Memory B cell (primary cell): Measurements from ENCODE around the gene SYTL3.
"Not testable (repeated sequence)": the region's sequence is repeated elsewhere in the genome, so short reads cannot be mapped to it uniquely, and the experiment has no call there.

Source experiments
- ATAC-seq: fragments of 150-1000 bp; cut with Tn5 transposase; 2 replicates; pipeline ENCODE4 v1.10.0; 2021; ENCODE audit warnings: low read depth, mild to moderate bottlenecking, moderate library complexity
- DNase-seq, 2 donors: peaks; one replicate each; pipeline ENCODE4 v3.0.0; 2022; ENCODE audit warnings: low spot score in 2 of 2
- H3K27ac Mint-ChIP-seq: one replicate; pipeline ENCODE4 v1.8.0; 2022; ENCODE audit warnings: mild to moderate bottlenecking, moderate library complexity, mixed read lengths
- H3K27me3 Mint-ChIP-seq: one replicate; pipeline ENCODE4 v1.8.0; 2022; ENCODE audit warnings: mixed read lengths
- H3K36me3 Mint-ChIP-seq: one replicate; pipeline ENCODE4 v1.8.0; 2022; ENCODE audit warnings: mild to moderate bottlenecking, mixed read lengths
- H3K4me1 Mint-ChIP-seq: one replicate; pipeline ENCODE4 v1.8.0; 2022; ENCODE audit warnings: mixed read lengths
- H3K4me3 Mint-ChIP-seq: one replicate; pipeline ENCODE4 v1.8.0; 2022; ENCODE audit warnings: mild to moderate bottlenecking, moderate library complexity, mixed read lengths
- H3K9me3 Mint-ChIP-seq: one replicate; pipeline ENCODE4 v1.8.0; 2022; ENCODE audit warnings: mixed read lengths

The SYTL3 gene

DNA sequence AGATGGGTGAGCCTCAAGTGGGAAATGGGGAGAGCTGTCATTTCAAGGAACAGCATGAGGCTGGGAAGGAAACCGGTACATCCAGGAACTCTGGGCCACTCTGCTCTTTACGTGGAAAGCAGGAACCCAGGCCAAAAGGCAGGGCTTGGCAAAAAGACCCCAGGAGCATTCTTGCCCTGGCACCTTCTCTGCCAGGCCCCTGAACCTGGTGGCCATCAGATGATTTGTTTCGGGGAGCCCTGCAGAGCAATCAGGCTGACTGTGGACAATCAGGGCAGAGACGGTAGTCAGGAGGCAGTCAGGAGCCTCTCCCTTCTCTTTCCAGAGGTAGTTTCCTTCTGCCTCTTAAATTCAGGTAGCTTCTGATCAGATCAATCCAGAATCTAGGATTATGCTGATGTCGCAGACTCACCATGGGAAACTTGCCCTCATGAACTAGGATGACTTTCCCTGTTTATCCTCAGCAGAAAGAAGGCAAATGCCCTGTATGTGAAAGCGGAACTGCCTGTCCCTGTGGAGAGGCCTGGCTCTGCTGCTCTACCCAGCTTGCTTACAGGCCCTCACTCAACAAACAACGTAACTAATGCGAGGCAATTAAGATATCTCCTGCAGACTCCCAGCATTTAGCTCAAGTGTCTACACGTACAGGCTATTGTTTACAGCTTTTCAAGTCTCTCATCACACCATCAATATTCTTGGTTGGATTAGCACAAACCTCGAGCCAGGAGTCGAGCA, 132.7 kb downstream of the SYTL3 start:
- H3K4me1 Mint-ChIP-seq, result peaks cover 10% of the 10 kb centered on the region
- H3K27ac Mint-ChIP-seq, result peak overlapping the region; percentile 58
- peaks cover 52% of the 10 kb centered on the region for H3K36me3 Mint-ChIP-seq
- H3K4me3 Mint-ChIP-seq, result no peak overlapping the region
- H3K9me3 Mint-ChIP-seq, result no peaks in the 10 kb centered on the region
- ATAC-seq (no peak), DNase-seq (no peak)
- no peaks in the 10 kb centered on the region for H3K27me3 Mint-ChIP-seq

- Mint-ChIP-seq H3K9me3 (no peaks in the 10 kb centered on the region), H3K4me1 (peaks cover 10% of the 10 kb centered on the region), H3K36me3 (peaks cover 51% of the 10 kb centered on the region), H3K27me3 (no peaks in the 10 kb centered on the region), H3K4me3 (no peak overlapping the region), H3K27ac (peak overlapping the region; percentile 58)
- ATAC-seq, result no peak
- no peak for DNase-seq
These were observed 133.3 kb downstream of the SYTL3 start for GRCh38 chr6:158783167-158783450.

DNA sequence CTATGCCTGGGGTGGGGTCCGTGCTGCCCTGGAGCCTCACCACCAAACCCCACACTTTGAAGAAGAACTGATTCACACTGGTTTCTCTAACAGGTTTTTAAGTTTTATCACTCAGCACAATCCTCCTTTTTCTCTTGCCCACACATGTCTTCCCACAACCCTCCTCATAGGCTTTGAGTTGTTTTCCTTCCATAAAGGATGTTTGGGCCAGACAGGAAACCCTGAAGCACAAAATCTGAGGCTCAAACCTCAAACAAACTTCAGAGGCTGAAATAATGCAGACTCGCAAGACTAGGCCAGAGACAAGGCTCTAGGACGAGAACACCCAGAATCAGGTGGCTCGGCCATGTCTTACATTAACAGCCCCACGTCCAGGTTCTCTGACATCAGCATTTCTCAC, 134.0 kb downstream of the SYTL3 start:
- H3K27me3 Mint-ChIP-seq, result no peaks in the 10 kb centered on the region
- DNase-seq, result no peak
- no peak for ATAC-seq
- H3K27ac Mint-ChIP-seq, result peak overlapping the region; percentile 58
- no peak overlapping the region for H3K4me3 Mint-ChIP-seq
- H3K4me1 Mint-ChIP-seq, result peaks cover 13% of the 10 kb centered on the region
- H3K9me3 Mint-ChIP-seq, result no peaks in the 10 kb centered on the region
- H3K36me3 Mint-ChIP-seq, result peaks cover 47% of the 10 kb centered on the region

DNA sequence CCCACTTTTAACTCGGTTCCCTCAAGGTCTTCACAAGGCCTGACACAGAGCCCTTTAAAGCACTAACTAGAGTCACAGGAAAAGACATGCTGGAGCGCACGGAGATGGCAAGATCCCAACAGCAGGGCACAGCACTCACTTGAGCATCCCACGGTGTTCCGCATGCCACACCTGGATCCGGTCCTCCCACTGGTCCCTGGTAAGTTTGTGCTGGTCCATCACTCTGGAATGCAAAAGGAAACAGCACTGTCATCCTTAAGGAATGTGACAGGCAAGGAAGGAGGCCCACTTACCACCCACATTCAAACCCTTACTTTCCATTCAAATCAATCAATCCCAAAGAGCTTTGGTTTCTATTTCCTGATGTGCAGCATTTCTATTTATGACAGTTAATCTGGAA, 134.7 kb downstream of the SYTL3 start:
- H3K27ac Mint-ChIP-seq, result peak overlapping the region; percentile 24
- H3K36me3 Mint-ChIP-seq, result peaks cover 48% of the 10 kb centered on the region
- ATAC-seq, result no peak
- H3K4me3 Mint-ChIP-seq, result no peak overlapping the region
- no peak for DNase-seq
- no peaks in the 10 kb centered on the region for H3K9me3 Mint-ChIP-seq
- H3K27me3 Mint-ChIP-seq, result no peaks in the 10 kb centered on the region
- H3K4me1 Mint-ChIP-seq, result peaks cover 20% of the 10 kb centered on the region

DNA sequence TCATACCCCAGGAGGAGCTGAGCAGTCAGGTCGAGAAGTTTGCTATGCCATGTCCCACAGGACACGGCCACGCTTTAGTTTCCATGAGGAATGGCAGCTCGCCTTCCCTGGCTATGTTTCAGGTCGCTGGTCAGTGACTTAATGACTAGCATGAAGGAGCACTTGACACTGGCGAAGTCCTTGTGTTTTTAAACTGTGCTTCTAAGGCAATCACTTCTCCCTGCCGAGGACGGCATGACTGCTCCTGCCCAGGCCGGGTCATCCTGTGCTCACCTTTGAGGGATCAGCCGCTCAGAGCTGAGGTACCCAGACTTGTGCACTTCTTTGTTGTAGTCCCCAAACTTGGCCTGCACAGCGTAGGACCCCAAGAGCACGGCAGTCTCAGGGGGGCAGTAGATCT, 135.2 kb downstream of the SYTL3 start:
- no peaks in the 10 kb centered on the region for H3K27me3 Mint-ChIP-seq
- ATAC-seq, result no peak
- H3K4me1 Mint-ChIP-seq, result peaks cover 25% of the 10 kb centered on the region
- DNase-seq, result no peak
- H3K27ac Mint-ChIP-seq, result peak overlapping the region; percentile 24
- no peak overlapping the region for H3K4me3 Mint-ChIP-seq
- H3K9me3 Mint-ChIP-seq, result no peaks in the 10 kb centered on the region
- peaks cover 50% of the 10 kb centered on the region for H3K36me3 Mint-ChIP-seq

- DNase-seq, result no peak
- Mint-ChIP-seq H3K27me3 (no peaks in the 10 kb centered on the region), H3K36me3 (peaks cover 41% of the 10 kb centered on the region), H3K9me3 (no peaks in the 10 kb centered on the region), H3K4me3 (no peak overlapping the region), H3K27ac (peak overlapping the region; percentile 81), H3K4me1 (peaks cover 30% of the 10 kb centered on the region)
- ATAC-seq, result no peak
These were observed 136.9 kb downstream of the SYTL3 start for GRCh38 chr6:158786645-158787304.

GRCh38 chr6:158787395-158787794, 137.5 kb downstream of the SYTL3 start:
- ATAC-seq, result no peak
- peak overlapping the region; percentile 81 for H3K27ac Mint-ChIP-seq

GRCh38 chr6:158789115-158789917, 139.5 kb downstream of the SYTL3 start:
- peak; percentile 83 for ATAC-seq
- H3K27ac Mint-ChIP-seq, result peak overlapping the region; percentile 90
- no peaks in the 10 kb centered on the region for H3K9me3 Mint-ChIP-seq
- H3K4me1 Mint-ChIP-seq, result peaks cover 42% of the 10 kb centered on the region
- no peaks in the 10 kb centered on the region for H3K27me3 Mint-ChIP-seq
- DNase-seq, result peak in 1 of 2 donors; percentile 34
- peak overlapping the region; percentile 60 for H3K4me3 Mint-ChIP-seq
- peaks cover 31% of the 10 kb centered on the region for H3K36me3 Mint-ChIP-seq

More at GRCh38 chr6:158787395-158787794, 137.5 kb downstream of the SYTL3 start:
- DNase-seq, result no peak
- Mint-ChIP-seq H3K9me3 (no peaks in the 10 kb centered on the region), H3K4me1 (peaks cover 30% of the 10 kb centered on the region), H3K4me3 (peak overlapping the region; percentile 9), H3K27me3 (no peaks in the 10 kb centered on the region), H3K36me3 (peaks cover 38% of the 10 kb centered on the region)

DNA sequence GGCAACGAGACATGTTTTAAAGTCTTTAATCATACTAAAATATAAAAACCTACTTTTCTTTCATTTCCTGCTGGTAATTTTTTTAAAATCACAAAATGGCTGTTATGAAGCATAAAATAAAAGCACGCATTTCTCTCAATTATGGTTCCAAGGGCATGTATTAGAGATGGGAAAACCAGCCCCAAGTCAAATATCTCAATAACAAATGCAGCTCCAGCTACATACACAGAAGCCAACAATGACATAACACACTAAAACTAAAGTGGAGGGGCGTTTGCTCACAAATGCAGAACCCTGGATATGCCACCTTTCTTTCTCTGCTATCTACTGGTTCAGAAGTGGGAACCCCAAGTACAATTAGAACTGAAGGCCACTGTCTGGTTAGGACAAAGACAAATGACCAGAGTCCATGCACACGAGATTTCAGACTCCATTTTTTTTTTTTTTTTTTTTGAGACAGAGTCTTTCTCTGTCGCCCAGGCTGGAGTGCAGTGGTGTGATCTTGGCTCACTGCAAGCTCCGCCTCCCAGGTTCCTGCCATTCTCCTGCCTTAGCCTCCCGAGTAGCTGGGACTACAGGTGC, 141.5 kb downstream of the SYTL3 start:
- no peaks in the 10 kb centered on the region for H3K27me3 Mint-ChIP-seq
- H3K27ac Mint-ChIP-seq, result peak overlapping the region; percentile 90
- peaks cover 24% of the 10 kb centered on the region for H3K36me3 Mint-ChIP-seq
- ATAC-seq (no peak), DNase-seq (no peak)
- H3K9me3 Mint-ChIP-seq, result no peaks in the 10 kb centered on the region
- peaks cover 55% of the 10 kb centered on the region for H3K4me1 Mint-ChIP-seq
- no peak overlapping the region for H3K4me3 Mint-ChIP-seq

GRCh38 chr6:158792505-158792904, 142.7 kb downstream of the SYTL3 start:
- H3K36me3 Mint-ChIP-seq, result peaks cover 26% of the 10 kb centered on the region
- not testable (repeated sequence) for H3K27me3 Mint-ChIP-seq, DNase-seq, H3K9me3 Mint-ChIP-seq, ATAC-seq
- H3K4me3 Mint-ChIP-seq, result peak overlapping the region; percentile 48
- peaks cover 56% of the 10 kb centered on the region for H3K4me1 Mint-ChIP-seq
- H3K27ac Mint-ChIP-seq, result peak overlapping the region; percentile 90

GRCh38 chr6:158793432-158793831, 143.6 kb downstream of the SYTL3 start:
- H3K9me3 Mint-ChIP-seq, result no peaks in the 10 kb centered on the region
- peak overlapping the region; percentile 86 for H3K27ac Mint-ChIP-seq
- ATAC-seq (peak; percentile 52), DNase-seq (peak in 1 of 2 donors; percentile 40)
- peaks cover 59% of the 10 kb centered on the region for H3K4me1 Mint-ChIP-seq
- peak overlapping the region; percentile 34 for H3K4me3 Mint-ChIP-seq
- no peaks in the 10 kb centered on the region for H3K27me3 Mint-ChIP-seq
- peaks cover 28% of the 10 kb centered on the region for H3K36me3 Mint-ChIP-seq

DNA sequence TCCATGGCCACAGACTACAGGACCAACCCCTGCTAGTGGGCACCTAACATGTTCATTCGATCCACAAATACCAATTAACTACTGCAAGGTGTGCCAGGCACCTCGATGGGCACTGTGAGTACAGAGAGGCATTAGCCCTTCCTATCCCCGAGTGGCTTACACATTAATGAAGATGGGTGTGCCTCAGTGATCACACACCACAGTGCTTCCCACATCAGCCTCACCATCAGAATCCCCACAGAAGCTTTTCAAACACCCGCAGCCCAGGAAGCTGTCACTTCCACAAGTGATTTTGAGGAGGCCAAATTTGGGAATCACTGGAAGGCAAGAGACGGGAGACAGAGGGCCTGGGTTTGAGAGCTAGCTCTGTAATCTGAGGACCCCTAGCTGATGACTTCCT, 145.7 kb downstream of the SYTL3 start:
- Mint-ChIP-seq H3K9me3 (no peaks in the 10 kb centered on the region), H3K27me3 (no peaks in the 10 kb centered on the region), H3K4me3 (peak overlapping the region; percentile 54), H3K36me3 (peaks cover 19% of the 10 kb centered on the region), H3K27ac (peak overlapping the region; percentile 91), H3K4me1 (peaks cover 57% of the 10 kb centered on the region)
- ATAC-seq, result no peak
- DNase-seq, result no peak

- Mint-ChIP-seq H3K4me1 (peaks cover 50% of the 10 kb centered on the region), H3K27me3 (no peaks in the 10 kb centered on the region), H3K4me3 (peak overlapping the region; percentile 43), H3K36me3 (peaks cover 18% of the 10 kb centered on the region), H3K27ac (peak overlapping the region; percentile 91), H3K9me3 (no peaks in the 10 kb centered on the region)
- no peak for DNase-seq
- no peak for ATAC-seq
These were observed 146.5 kb downstream of the SYTL3 start for GRCh38 chr6:158796353-158796752.
